ENCODE results near the gene DNAJB8.

- no peak for TF ChIP-seq CTCF (IDR thresholded peaks at IDR 0.05 in 4 of 5, conservative IDR thresholded peaks at IDR 0.05 in 1 of 5)
- TF ChIP-seq POLR2A (IDR thresholded peaks at IDR 0.05), result no peak
Measured at GRCh38 chr3:128504533-128504915, 37.8 kb upstream of the DNAJB8 start.
